WTC11 (cell line): ENCODE measurements around the gene LENEP.

ENCODE experiments used
- CBFB ChIP-seq: sonication (generic); formaldehyde crosslinking; IDR thresholded peaks from 2 replicates; pipeline ENCODE4 v1.8.1; 2022; ENCODE audit warnings: mild to moderate bottlenecking, low read depth, missing genetic modification reagents
- MXD4 ChIP-seq: fragments of 250-450 bp; sonication (Bioruptor Pico); IDR thresholded peaks from 2 replicates; pipeline ENCODE4 v1.8.0; 2021; ENCODE audit warnings: mild to moderate bottlenecking, moderate library complexity, borderline replicate concordance
- ZBTB21 ChIP-seq: sonication (generic); formaldehyde crosslinking; IDR thresholded peaks from 2 replicates; pipeline ENCODE4 v1.8.1; 2023; ENCODE audit warnings: mild to moderate bottlenecking, missing genetic modification reagents, borderline replicate concordance
- ZNF121 ChIP-seq: sonication (generic); formaldehyde crosslinking; IDR thresholded peaks from 2 replicates; pipeline ENCODE4 v1.8.0; 2023; ENCODE audit warnings: missing genetic modification reagents
- TF ChIP-seq, protein P1 (sequence below): fragments of 250-450 bp; sonication (Bioruptor Pico); IDR thresholded peaks from 2 replicates; pipeline ENCODE4 v1.9.0; 2021; ENCODE audit warnings: mild to moderate bottlenecking
- TF ChIP-seq, protein P2 (sequence below): fragments of 200-600 bp; IDR thresholded peaks from 2 replicates; pipeline ENCODE4 v1.8.0; 2022; ENCODE audit warnings: antibody characterized with exemption
- TF ChIP-seq, protein P3 (sequence below): sonication (generic); formaldehyde crosslinking; IDR thresholded peaks from 2 replicates; pipeline ENCODE4 v1.8.1; 2023; ENCODE audit warnings: mild to moderate bottlenecking, missing genetic modification reagents
- TF ChIP-seq, protein P4 (sequence below): fragments of 250-450 bp; sonication (Bioruptor Pico); IDR thresholded peaks from 2 replicates; pipeline ENCODE4 v1.9.0; 2021; ENCODE audit warnings: mild to moderate bottlenecking, borderline replicate concordance
- TF ChIP-seq, protein P5 (sequence below): sonication (generic); formaldehyde crosslinking; IDR thresholded peaks from 2 replicates; pipeline ENCODE4 v1.8.0; 2022; ENCODE audit warnings: mild to moderate bottlenecking, missing genetic modification reagents

DNA sequence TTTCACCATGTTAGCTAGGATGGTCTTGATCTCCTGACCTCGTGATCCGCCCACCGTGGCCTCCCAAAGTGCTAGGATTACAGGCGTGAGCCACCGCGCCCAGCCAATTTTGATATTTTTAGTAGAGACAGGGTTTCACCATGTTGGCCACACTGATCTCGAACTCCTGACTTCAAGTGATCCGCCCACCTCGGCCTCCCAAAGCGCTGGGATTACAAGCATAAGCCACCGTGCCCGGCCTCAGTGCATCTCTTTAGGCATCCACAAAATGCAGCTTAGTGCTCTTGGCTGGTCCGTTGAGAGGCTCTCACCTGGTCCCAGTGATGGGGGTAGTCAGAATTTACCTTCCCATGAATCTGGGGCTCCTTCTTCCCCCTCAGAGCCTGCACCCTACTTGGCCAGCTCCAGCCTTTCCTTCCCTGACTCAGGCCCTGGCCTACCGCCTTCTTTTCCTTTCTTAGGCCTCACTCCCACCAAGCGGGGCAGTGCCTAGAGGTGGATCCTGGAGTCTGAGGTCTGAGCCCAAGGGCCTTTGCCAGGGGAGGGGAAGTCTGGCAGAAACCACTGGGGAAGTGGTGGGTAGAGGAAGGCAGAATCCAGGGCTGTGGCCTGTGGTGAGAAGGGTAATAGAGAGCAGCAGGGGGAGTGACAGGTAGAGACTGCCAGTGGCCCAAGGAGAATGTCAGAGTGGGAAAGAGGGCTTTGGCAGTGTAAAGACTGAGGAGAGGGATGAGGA lies 3.7 kb downstream of the LENEP start:
- TF ChIP-seq, protein P1, sequence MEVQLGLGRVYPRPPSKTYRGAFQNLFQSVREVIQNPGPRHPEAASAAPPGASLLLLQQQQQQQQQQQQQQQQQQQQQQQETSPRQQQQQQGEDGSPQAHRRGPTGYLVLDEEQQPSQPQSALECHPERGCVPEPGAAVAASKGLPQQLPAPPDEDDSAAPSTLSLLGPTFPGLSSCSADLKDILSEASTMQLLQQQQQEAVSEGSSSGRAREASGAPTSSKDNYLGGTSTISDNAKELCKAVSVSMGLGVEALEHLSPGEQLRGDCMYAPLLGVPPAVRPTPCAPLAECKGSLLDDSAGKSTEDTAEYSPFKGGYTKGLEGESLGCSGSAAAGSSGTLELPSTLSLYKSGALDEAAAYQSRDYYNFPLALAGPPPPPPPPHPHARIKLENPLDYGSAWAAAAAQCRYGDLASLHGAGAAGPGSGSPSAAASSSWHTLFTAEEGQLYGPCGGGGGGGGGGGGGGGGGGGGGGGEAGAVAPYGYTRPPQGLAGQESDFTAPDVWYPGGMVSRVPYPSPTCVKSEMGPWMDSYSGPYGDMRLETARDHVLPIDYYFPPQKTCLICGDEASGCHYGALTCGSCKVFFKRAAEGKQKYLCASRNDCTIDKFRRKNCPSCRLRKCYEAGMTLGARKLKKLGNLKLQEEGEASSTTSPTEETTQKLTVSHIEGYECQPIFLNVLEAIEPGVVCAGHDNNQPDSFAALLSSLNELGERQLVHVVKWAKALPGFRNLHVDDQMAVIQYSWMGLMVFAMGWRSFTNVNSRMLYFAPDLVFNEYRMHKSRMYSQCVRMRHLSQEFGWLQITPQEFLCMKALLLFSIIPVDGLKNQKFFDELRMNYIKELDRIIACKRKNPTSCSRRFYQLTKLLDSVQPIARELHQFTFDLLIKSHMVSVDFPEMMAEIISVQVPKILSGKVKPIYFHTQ (CRISPR knock-in tag): no peak
- TF ChIP-seq CBFB (CRISPR knock-in tag) (no peak), ZBTB21 (CRISPR knock-in tag) (no peak), MXD4 (CRISPR knock-in tag) (no peak), ZNF121 (CRISPR knock-in tag) (no peak)
- TF ChIP-seq, protein P2, sequence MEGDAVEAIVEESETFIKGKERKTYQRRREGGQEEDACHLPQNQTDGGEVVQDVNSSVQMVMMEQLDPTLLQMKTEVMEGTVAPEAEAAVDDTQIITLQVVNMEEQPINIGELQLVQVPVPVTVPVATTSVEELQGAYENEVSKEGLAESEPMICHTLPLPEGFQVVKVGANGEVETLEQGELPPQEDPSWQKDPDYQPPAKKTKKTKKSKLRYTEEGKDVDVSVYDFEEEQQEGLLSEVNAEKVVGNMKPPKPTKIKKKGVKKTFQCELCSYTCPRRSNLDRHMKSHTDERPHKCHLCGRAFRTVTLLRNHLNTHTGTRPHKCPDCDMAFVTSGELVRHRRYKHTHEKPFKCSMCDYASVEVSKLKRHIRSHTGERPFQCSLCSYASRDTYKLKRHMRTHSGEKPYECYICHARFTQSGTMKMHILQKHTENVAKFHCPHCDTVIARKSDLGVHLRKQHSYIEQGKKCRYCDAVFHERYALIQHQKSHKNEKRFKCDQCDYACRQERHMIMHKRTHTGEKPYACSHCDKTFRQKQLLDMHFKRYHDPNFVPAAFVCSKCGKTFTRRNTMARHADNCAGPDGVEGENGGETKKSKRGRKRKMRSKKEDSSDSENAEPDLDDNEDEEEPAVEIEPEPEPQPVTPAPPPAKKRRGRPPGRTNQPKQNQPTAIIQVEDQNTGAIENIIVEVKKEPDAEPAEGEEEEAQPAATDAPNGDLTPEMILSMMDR: no peak
- TF ChIP-seq, protein P3, sequence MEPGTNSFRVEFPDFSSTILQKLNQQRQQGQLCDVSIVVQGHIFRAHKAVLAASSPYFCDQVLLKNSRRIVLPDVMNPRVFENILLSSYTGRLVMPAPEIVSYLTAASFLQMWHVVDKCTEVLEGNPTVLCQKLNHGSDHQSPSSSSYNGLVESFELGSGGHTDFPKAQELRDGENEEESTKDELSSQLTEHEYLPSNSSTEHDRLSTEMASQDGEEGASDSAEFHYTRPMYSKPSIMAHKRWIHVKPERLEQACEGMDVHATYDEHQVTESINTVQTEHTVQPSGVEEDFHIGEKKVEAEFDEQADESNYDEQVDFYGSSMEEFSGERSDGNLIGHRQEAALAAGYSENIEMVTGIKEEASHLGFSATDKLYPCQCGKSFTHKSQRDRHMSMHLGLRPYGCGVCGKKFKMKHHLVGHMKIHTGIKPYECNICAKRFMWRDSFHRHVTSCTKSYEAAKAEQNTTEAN (CRISPR knock-in tag): no peak
- TF ChIP-seq, protein P4, sequence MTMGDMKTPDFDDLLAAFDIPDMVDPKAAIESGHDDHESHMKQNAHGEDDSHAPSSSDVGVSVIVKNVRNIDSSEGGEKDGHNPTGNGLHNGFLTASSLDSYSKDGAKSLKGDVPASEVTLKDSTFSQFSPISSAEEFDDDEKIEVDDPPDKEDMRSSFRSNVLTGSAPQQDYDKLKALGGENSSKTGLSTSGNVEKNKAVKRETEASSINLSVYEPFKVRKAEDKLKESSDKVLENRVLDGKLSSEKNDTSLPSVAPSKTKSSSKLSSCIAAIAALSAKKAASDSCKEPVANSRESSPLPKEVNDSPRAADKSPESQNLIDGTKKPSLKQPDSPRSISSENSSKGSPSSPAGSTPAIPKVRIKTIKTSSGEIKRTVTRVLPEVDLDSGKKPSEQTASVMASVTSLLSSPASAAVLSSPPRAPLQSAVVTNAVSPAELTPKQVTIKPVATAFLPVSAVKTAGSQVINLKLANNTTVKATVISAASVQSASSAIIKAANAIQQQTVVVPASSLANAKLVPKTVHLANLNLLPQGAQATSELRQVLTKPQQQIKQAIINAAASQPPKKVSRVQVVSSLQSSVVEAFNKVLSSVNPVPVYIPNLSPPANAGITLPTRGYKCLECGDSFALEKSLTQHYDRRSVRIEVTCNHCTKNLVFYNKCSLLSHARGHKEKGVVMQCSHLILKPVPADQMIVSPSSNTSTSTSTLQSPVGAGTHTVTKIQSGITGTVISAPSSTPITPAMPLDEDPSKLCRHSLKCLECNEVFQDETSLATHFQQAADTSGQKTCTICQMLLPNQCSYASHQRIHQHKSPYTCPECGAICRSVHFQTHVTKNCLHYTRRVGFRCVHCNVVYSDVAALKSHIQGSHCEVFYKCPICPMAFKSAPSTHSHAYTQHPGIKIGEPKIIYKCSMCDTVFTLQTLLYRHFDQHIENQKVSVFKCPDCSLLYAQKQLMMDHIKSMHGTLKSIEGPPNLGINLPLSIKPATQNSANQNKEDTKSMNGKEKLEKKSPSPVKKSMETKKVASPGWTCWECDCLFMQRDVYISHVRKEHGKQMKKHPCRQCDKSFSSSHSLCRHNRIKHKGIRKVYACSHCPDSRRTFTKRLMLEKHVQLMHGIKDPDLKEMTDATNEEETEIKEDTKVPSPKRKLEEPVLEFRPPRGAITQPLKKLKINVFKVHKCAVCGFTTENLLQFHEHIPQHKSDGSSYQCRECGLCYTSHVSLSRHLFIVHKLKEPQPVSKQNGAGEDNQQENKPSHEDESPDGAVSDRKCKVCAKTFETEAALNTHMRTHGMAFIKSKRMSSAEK (CRISPR knock-in tag): no peak
- TF ChIP-seq, protein P5, sequence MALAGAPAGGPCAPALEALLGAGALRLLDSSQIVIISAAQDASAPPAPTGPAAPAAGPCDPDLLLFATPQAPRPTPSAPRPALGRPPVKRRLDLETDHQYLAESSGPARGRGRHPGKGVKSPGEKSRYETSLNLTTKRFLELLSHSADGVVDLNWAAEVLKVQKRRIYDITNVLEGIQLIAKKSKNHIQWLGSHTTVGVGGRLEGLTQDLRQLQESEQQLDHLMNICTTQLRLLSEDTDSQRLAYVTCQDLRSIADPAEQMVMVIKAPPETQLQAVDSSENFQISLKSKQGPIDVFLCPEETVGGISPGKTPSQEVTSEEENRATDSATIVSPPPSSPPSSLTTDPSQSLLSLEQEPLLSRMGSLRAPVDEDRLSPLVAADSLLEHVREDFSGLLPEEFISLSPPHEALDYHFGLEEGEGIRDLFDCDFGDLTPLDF (CRISPR knock-in tag): no peak
